Subcutaneous adipose tissue (tissue), 4 donors: ENCODE measurements around the gene SH3RF1. TPM values are rescaled to one million over a fixed set of nuclear protein-coding genes. Genes with fewer than 3 reads are reported as not detected.

Experiments
- CTCF ChIP-seq: fragments of 450-650 bp; IDR thresholded peaks from one replicate; pipeline ENCODE4 v1.5.1; 2016; ENCODE audit warnings: low read depth, mild to moderate bottlenecking, control low read depth, antibody characterized with exemption, moderate library complexity
- total RNA-seq, 4 donors: library from RNA; depleted of rRNA; stranded (reverse); fragments of >200 nt; gene quantifications; one replicate each; pipeline ENCODE4 v1.1.0, GENCODE V29; 2016

Gene SH3RF1
- total RNA-seq, 4 donors from 2014 or later: 12.9 to 36.9 (median 20.8) TPM

GRCh38 chr4:169142391-169142790 lies 128.4 kb downstream of the SH3RF1 start:
- no peak for TF ChIP-seq CTCF

GRCh38 chr4:169139021-169139420 lies 131.7 kb downstream of the SH3RF1 start:
- TF ChIP-seq CTCF: no peak

- no peak for TF ChIP-seq CTCF
Measured at GRCh38 chr4:169137558-169137920, 133.2 kb downstream of the SH3RF1 start.

GRCh38 chr4:169136796-169137557 lies 133.8 kb downstream of the SH3RF1 start:
- no peak for TF ChIP-seq CTCF

GRCh38 chr4:169136330-169136729 lies 134.4 kb downstream of the SH3RF1 start:
- TF ChIP-seq CTCF: no peak

GRCh38 chr4:169135776-169136175 lies 135.0 kb downstream of the SH3RF1 start:
- no peak for TF ChIP-seq CTCF

- no peak for TF ChIP-seq CTCF
Measured at GRCh38 chr4:169133932-169134331, 136.8 kb downstream of the SH3RF1 start.
